IPS-NIHi11 (cell line): ENCODE results near the gene TP53BP1.

Experiments used
- DNase-seq: peaks from one replicate; pipeline ENCODE4 v3.0.0; 2012; ENCODE audit warnings: mixed read lengths, low spot score

The TP53BP1 gene

GRCh38 chr15:43518197-43518761, 25.3 kb upstream of the TP53BP1 start:
- DNase-seq = peak; percentile 76

- DNase-seq = peak; percentile 75
Observed at GRCh38 chr15:43517354-43518196, 24.6 kb upstream of the TP53BP1 start, which contains the start of gene MAP1A. Gene MAP1A, plus strand, starts transcription at chr15:43517608. Its CDS starts 3,866 bp downstream, at chr15:43521474.

DNA sequence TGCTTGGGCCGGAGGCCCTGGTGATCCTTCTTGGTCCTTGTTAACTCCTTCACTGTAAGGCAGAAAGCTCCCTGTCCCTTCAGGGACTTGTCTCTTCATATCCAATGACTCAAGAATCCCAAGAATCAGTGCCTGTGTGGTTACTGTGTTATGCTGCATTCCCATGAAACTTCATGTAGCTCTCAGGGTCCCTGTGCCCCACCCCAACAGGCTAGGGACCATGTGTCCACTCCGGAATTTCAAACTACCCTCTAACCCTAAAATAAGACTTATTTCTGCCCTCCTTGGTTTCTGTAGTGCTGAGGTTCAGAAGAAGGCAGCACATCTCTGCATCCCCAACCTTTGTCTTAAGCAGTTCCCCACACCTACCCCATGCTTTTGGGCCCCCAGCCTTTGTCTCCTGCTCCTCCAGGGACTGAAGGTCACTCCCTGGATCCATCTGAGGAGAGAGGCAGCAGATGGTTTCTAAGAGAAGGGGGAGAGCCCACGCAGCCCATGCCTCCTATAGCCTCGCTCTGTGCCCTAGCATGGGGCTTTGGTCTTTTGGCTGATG, 23.9 kb upstream of the TP53BP1 start:
- no peak for DNase-seq

- DNase-seq = no peak
Observed at GRCh38 chr15:43516185-43516584, 23.2 kb upstream of the TP53BP1 start.

GRCh38 chr15:43515741-43516140, 22.8 kb upstream of the TP53BP1 start:
- DNase-seq = no peak

GRCh38 chr15:43514241-43515057, 21.5 kb upstream of the TP53BP1 start:
- DNase-seq = no peak

GRCh38 chr15:43513550-43513949, 20.6 kb upstream of the TP53BP1 start:
- DNase-seq = no peak

DNA sequence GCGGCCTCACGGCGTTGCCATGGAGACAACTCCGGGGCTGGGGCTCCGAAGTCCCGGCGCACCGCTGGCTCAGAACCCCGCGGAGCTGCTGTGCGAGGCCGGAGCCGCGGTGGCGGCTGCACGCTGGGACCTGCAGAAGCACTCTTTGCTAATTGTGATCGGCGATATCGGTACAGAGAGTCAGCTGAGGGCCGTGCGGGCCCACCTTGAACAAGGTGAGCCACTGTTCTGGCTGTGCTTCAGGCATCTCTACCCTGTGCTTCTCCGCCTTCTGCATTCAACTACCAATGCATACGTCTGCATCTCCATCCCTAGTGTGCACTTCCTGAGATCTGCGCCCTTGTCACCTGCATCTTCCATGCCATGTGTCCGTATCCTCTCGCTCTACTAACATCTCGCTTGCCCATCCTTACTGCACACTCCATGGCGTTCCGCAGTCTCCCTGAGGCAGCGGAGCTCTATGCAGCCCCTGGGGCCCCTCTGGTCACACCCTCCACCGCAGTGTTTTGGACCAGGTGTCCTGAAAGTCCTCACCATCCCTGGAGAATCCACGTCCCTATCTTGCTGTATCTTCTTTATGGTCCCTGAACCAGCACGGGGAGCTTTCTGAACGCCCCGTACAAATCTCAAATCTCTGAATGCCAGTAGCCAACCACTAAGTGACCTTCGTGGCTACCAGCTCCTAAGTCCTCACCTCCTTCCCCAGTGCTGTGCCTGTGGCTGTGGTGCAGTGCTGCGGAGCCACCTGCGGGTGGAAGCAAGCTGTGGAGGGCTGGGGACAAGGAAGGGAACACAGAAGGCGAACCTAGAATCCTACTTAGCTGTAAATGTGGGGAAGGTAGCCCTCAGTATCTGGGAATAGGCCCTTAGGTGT, 18.3 kb upstream of the TP53BP1 start:
- DNase-seq = no peak

DNA sequence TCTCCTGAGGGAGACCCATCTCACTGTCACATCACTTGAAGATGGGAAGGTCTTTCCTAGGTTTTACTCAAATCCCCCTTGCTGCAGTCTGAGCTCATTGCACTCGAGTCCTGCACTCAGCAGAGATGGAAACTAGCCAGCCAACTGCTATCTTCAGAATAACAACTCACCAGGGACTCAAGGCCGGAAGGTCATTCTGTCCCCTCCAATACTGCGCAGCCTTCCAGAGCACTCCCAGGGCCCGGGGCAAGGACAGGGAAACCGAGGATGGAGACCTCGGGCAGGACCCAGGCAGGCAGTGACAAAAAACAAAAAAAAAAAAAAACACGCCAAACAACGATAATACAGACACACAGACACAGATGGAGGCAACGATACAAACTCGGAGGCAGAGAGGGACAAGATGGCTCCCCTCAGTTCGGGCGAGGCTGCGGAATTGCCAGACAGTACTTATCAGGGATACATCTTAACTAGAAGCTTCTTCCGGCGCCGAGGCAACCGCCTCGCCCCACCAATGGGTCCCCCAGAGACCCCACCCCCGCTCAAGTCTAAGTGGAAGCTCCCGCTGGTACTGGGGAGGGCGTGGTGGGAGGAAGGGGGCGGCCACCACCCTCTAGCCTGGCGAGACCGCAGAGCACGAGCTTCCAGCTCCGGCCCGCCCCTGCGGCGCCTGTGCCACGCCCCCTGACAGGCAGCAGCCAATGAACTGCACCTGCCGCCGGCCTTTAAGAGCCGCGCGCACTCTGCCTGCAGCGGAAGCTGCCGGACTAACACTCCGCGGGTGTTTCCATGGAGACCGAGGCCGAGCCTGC, 17.4 kb upstream of the TP53BP1 start:
- DNase-seq = peak; percentile 96

DNA sequence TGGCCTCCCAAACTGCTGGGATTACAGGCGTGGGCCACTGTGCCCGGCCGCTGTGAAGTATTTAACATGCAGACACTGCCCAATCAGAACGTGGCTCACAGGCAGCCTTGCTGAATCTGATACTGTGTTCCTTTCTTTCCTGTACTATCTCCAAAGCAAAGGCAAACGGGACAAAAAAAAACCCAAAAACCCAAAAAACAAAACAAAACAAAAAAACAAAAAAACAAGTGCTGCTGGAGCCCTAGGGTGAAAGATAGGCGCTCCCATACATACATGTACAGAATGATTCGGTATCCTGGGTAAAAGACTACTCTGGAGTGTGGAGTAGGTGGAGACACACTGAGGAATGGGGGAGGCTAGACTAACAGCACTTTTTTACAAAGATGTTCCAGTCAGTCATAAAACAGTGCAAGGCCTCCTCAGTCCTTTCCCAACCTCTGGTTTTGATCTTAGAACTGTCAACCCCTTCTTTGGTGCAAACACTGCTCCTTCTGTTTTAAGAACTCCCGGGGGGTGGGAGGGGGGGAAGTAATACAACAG, 16.8 kb upstream of the TP53BP1 start:
- DNase-seq = no peak

DNA sequence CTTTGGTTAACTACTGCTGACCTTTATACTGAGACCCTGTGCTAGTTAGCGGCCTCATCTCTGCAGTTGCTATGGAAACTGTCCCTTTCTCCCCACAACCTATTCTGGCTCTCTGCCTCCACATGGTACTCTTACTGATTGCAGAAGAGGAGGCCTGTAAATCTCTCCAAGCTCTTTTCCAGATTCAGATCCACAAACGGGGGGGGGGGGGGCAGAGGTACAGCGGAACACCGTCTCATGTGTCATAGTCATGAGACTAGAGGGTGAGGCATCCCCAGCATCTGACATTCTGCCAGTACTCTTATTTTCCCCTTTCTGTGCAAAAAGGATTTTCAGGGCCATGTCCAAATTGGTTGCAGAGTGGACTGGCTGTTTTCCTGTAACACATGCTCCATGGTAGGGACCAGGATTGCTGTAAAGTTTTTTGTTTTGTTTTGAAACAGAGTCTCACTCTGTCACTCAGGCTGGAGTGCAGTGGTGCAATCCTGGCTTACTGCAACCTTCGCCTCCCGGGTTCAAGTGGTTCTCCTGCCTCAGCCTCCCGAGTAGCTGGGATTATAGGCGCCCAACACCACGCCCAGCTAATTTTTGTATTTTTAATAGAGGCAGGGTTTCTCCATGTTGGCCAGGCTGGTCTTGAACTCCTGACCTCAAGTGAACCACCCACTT, 16.2 kb upstream of the TP53BP1 start:
- DNase-seq = no peak

DNA sequence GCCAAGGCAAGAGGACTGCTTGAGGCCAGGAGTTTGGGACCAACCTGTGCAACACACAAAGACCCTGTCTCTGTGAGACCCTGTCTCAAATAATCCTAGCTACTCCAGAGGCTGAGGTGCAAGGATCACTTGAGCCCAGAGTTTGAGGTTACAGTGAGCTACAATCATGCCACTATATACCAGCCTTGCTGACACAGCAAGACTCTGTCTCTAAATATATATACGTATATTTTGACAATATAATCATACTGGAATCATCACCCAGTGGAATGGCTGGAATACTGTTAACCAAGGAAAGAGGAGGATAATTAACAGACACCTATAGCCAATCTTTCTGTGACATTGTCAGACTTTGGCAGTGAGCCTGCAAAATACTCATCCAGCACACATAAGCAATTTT, 15.5 kb upstream of the TP53BP1 start:
- DNase-seq = no peak

GRCh38 chr15:43505738-43506137, 12.8 kb upstream of the TP53BP1 start:
- DNase-seq = no peak

DNA sequence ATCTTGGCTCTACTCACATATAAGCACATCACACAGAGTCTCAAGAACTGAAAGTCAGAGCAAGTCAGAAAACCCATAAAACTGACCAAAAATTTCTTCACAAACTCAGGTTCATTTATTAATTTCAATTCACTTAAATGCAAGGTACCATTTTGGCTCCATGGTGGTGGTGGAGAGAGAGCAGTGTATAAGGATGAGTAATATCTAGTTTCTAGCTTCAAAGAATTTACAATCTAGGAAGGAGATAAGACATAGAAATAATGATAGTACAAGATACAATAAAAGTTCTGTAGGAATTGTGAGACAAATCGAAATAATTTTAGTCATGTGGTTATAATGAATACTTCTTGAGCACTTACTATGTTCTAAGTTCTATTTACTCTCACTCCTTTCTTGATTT, 6.7 kb upstream of the TP53BP1 start:
- no peak for DNase-seq

DNA sequence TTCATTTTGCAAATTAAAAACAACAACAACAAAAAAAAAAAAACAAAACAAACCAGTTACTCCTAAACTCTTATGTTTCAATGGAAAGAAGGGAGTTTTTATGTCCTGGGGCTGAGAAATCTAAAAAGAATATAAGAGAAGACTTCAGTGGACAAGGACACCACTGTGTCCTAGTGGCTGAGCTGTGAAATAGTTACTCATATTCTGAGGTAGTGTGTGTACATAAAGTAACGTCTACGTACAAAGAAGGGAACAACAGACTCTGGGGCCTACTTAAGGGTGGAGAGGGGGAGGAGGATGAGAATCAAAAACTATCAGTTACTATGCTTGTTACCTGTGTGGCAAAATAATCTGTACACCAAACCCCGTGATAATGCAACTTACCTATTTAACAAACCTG, 6.0 kb upstream of the TP53BP1 start:
- DNase-seq = no peak

- no peak for DNase-seq
Observed at GRCh38 chr15:43493703-43494472, 932 bp upstream of the TP53BP1 start.

- peak; percentile 35 for DNase-seq
Observed at GRCh38 chr15:43492266-43492665, 690 bp downstream of the TP53BP1 start.

- no peak for DNase-seq
Observed at GRCh38 chr15:43489191-43489590, 3.8 kb downstream of the TP53BP1 start.

DNA sequence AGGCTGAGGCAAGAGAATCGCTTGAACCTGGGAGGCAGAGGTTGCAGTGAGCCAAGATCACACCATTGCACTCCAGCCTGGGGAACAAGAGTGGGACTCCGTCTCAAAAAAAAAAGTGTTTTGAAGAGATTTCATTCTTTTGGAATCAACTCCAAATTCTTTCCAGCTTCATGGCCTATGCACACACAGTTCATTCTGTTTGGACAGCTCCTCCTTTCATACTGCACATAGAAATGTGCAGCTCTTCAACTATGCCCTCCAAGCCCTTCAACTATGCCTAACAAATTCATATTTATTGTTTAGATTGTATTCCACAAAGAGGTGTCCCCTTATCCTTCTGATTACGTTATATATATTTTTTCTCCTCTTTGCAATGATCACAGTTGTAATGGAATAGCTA, 4.2 kb downstream of the TP53BP1 start:
- DNase-seq = no peak
